SIG-M5 treated with dmso at 0.1 percent for 504 hours (cell line): ENCODE data around the gene CCDC13.

Source experiments
- DNase-seq: peaks from one replicate; lab custom pipeline; 2025; ENCODE audit not compliant: unreplicated experiment; lab: John Stamatoyannopoulos, UW

CCDC13 gene

DNA sequence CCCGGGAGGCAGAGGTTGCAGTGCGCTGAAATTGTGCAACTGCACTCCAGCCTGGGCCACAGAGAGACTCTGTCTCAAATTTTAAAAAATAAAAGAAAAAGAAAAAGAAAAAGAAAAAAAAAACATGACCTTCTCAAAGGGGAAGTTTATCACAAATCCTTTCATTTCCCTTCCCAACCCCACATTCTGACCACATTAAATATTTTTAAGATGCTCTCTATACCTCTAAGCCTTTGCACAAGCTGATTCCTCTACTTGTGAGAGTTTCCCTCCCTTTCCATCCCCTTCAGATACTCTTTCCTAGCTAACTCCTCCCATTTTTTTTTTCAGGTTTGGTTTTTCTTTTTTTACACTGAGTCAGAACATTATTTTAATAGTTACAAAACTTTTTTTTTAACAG, 27.2 kb upstream of the CCDC13 start:
- DNase-seq, result no peak

GRCh38 chr3:42799376-42799775, 26.3 kb upstream of the CCDC13 start:
- no peak for DNase-seq

GRCh38 chr3:42796332-42796885, 23.4 kb upstream of the CCDC13 start:
- no peak for DNase-seq

DNA sequence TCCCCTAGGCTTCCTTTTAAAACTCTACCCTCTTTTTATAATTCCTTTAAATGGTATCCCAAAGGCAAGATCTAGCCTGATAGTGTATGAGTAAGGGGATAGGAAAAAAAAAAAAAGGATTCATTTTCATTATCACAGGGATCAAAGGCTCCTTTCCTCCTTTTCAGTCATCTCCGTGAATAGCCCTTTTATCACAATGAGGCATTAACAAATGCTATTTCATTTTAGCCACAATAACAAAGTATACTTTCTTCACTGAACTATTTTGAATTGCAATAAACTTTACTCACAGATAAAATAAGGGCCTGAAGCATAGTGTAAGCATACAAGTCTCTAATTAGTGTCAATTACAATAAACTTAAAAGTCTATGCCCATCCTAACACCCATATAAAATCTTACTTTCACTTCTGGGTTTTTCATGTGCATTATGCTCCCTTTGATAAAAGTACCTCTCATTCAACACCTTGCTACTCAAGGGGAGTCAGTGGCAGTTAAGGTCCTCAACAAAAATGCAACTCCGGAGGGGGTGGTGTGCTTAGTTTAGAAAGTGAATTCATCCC, 22.6 kb upstream of the CCDC13 start:
- no peak for DNase-seq

DNA sequence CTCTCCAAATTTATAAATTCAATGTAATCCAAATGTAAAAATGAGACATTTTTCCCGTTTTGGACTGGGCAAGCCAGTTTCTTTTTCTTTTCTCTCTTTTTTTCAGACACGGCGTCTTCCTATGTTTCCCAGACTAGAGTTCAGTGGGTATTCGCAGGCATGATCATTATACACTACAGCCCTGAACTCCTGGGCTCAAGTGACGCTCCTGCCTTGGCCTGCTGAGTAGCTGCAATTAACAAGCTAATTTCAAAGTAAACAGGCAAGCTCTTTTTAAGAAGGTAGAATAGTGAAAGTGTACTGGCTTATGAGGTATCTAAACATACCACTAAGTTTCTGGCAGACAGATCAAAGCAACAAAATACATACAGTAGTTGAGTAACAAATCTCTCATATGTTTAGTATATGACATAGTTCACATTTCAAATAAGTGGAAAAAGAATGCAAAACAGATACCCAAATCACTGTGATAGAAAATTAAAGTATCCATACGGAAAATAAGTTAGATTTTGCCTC, 17.7 kb upstream of the CCDC13 start:
- no peak for DNase-seq

- DNase-seq, result no peak
These were observed 13.6 kb upstream of the CCDC13 start for GRCh38 chr3:42786631-42787030.

- no peak for DNase-seq
These were observed 13.2 kb upstream of the CCDC13 start for GRCh38 chr3:42786212-42786611.

DNA sequence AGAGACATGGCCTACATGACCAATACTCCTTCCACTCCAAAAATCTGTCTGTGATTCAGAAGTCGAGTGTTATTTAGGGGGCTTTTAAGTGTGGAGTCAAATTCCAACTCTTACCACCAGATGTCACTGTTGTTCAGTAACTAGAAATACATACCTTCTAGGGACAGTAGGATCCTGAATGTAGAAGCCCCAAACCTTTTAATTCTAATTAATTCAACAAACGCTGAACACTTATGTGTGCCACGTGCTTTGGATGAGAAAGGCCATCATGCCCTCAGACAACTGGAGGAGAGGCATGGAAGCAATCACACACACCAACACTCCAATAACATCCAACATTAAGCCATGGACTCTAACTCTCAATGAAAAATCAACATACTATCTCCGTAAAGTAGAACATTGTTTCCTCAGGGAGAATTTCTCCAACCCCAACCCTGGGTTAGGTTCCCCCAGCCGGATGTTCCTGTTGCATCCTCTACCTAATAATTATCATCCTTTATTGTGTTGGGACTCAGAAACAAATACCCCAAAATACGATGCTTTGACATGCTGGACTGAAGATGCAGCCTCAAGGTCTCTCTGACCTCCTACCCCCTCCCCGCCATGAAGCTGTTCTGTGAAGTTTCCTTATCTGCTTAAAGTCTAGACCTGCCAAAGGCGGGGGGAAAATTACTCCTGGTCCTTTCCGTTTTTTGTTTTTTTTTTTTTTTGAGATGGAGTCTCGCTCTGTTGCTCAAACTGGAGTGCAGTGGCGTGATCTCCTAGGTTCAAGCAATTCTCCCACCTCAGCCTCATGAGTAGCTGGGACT, 8.0 kb upstream of the CCDC13 start:
- peak; percentile 52 for DNase-seq

DNA sequence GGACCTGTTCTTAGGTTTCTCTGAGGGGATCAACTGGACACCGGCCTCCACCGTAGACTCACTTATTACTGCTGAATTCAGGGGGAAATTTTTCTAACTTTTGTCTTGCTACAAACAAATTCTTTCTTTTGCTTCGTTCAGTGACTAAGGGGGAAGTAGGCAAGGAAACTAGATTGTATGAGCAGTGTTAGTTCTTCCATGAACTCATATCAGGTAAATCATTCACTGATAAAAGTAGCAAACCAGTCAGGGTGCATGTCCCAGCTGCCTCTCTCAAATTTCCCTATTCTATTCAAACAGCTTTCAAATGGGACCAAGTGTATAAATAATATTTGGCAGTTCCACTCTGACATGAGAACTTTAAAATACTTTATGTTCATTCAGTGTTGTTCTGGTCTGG, 7.3 kb upstream of the CCDC13 start:
- no peak for DNase-seq

GRCh38 chr3:42778644-42779043, 5.6 kb upstream of the CCDC13 start:
- DNase-seq, result no peak

DNA sequence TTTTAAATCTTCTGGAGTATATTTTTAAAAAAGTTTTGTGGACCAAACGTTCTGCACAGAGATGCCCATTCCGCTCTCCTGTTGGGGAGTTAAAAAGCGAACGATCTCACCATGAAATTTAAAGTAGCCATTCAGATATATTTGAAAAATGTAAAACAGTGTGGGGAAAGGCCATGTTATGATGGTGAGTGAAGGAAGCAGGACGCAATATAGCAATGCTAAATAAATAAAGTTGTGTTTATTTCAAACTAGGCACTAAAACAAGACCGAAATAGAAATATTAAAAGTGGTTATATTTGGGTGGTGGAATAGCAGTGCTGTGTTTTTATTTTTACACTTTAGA, 327 bp upstream of the CCDC13 start:
- peak; percentile 59 for DNase-seq

DNA sequence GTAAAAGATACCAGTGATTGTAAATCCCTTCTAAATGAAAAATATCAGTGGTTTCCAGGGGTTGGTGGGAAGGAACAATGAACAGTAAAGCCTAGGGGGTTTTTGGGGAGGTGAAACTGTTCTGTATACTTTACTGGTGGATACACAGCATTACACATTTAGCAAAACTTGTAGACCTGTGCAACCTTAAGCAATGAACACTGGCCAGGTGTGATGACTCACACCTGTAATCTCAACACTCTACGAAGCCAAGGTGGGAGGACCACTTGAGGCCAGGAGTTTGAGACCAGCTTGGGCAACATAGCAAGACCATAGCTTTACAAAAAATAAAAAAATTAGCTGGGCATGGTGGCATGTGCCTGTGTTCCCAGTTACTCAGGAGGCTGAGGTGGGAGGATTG, 1.8 kb downstream of the CCDC13 start:
- DNase-seq, result no peak

GRCh38 chr3:42769477-42770131, 3.4 kb downstream of the CCDC13 start:
- DNase-seq, result no peak

DNA sequence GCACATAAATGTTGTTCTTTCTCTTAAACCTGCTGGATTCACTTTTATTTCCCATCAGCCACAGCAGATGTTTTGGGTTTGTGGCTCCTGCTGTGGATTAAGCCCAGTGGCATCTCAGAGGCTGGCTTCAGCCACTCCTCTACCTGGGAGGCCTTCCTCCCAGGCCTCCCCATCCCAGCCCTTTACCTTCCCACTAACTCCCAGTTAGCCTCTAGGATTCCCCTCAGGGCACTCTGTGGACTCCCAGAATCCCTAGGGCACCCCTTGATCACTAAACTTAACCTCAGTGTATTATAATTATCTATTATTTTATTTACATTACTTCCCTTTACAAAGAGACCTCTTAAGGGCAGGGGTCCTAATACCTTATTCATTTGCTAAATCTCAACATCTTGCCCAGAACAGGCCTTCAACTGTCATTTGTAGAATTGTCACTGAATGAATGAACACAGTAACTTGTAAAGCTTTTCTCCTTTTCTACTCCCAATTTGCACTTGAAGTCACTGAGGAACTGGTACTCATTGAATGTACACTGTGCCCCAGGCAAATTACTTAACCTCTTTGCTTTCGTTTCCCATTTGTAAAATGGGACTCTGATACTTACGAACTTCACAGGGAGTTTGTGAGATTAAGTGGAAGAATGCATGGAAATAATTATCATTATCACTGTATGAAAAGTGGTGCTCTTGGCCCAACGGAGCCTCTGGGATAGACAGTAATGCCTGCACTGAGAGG, 8.3 kb downstream of the CCDC13 start:
- DNase-seq, result peak; percentile 70

DNA sequence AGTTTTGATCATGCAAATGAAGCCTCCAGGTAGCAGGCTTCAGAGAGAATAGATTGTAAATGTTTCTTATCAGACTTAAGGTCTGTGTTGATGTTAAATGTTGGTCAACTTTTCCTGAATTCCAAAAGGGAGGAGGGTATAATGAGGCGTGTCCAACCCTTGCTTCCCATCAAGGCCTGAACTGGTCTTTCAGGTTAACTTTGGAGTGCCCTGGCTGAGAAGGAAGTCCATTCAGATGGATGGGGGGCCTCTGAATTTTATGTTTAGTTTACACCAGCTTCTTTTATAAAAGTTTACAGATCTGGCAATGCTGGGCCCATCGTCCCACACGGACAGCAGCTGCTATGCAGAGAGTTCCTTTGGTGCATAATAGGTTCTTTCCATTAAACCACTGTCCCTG, 8.9 kb downstream of the CCDC13 start:
- DNase-seq, result no peak

GRCh38 chr3:42763021-42763420, 10.0 kb downstream of the CCDC13 start:
- no peak for DNase-seq

GRCh38 chr3:42762046-42762724, 10.9 kb downstream of the CCDC13 start:
- DNase-seq, result peak; percentile 83

GRCh38 chr3:42758126-42758525, 14.9 kb downstream of the CCDC13 start:
- DNase-seq, result no peak

GRCh38 chr3:42756681-42757213, 16.3 kb downstream of the CCDC13 start:
- DNase-seq, result no peak
